ENCODE measurements around the gene ZDHHC20.

GRCh38 chr13:21435687-21436151 lies 23.4 kb downstream of the ZDHHC20 start:
- no peak for TF ChIP-seq CTCF (conservative IDR thresholded peaks at IDR 0.05; ENCODE audit: low read depth, low read length)
- TF ChIP-seq POLR2A (IDR thresholded peaks at IDR 0.05; ENCODE audit: low read depth, low read length) = no peak
- TF ChIP-seq MXI1 (IDR thresholded peaks at IDR 0.05; ENCODE audit: borderline replicate concordance, low read depth, low read length) = no peak
- TF ChIP-seq RFX5 (IDR thresholded peaks at IDR 0.05; ENCODE audit: low read depth, low read length) = no peak
- TF ChIP-seq CEBPB (IDR thresholded peaks at IDR 0.05; ENCODE audit: low read depth, low read length) = no peak
- no peak for TF ChIP-seq ELK1 (IDR thresholded peaks at IDR 0.05; ENCODE audit: borderline replicate concordance, low read depth, low read length)
- TF ChIP-seq USF2 (IDR thresholded peaks at IDR 0.05; ENCODE audit: low read depth, low read length) = no peak
- no peak for TF ChIP-seq RAD21 (IDR thresholded peaks at IDR 0.05; ENCODE audit: low read length)
- peak; percentile 34; the same call in 1 of the 2 replicates for TF ChIP-seq BHLHE40 (IDR thresholded peaks at IDR 0.05; ENCODE audit: low read depth, low read length)
- TF ChIP-seq RCOR1 (IDR thresholded peaks at IDR 0.05; ENCODE audit: insufficient replicate concordance, low read length) = no peak
